Osteoblast (primary cell): Measurements from ENCODE around the gene COL19A1. TPM values are rescaled to one million over a fixed set of nuclear protein-coding genes. Genes with fewer than 3 reads are reported as not detected.

ENCODE experiments used
- DNase-seq: peaks from one replicate; pipeline ENCODE4 v3.0.0; 2011; ENCODE audit warnings: low spot score, mixed read lengths; ENCODE audit not compliant: insufficient read length; ENCODE audit errors: missing footprints
- H2AFZ ChIP-seq: 2 replicates; pipeline ENCODE4 v1.6.0; 2011; ENCODE audit warnings: mild to moderate bottlenecking, low read length
- H3K27ac ChIP-seq: 2 replicates; pipeline ENCODE4 v1.5.1; 2011; ENCODE audit warnings: mild to moderate bottlenecking, low read depth, low read length, moderate library complexity
- H3K27me3 ChIP-seq: 2 replicates; pipeline ENCODE4 v1.6.0; 2012; ENCODE audit warnings: mild to moderate bottlenecking, control low read depth, inconsistent platforms, low read length, moderate library complexity; ENCODE audit not compliant: insufficient read depth
- H3K36me3 ChIP-seq: 2 replicates; pipeline ENCODE4 v1.5.1; 2011; ENCODE audit warnings: mild to moderate bottlenecking, low read length, control low read depth, moderate library complexity; ENCODE audit not compliant: insufficient read depth
- H3K4me1 ChIP-seq: 2 replicates; pipeline ENCODE4 v1.5.1; 2011; ENCODE audit warnings: mild to moderate bottlenecking, low read length, control low read depth, moderate library complexity; ENCODE audit not compliant: insufficient read depth
- H3K4me2 ChIP-seq: 2 replicates; pipeline ENCODE4 v1.6.0; 2011; ENCODE audit warnings: mild to moderate bottlenecking, low read length; ENCODE audit not compliant: insufficient read depth
- H3K4me3 ChIP-seq: fragments of 200-600 bp; sonication (generic); 3 replicates; pipeline ENCODE4 v1.5.1; 2012; ENCODE audit warnings: mild to moderate bottlenecking, low read length, inconsistent platforms; ENCODE audit not compliant: insufficient read depth
- H3K79me2 ChIP-seq: 2 replicates; pipeline ENCODE4 v1.6.0; 2012; ENCODE audit warnings: mild to moderate bottlenecking, low read length, control low read depth, inconsistent platforms; ENCODE audit not compliant: insufficient read depth
- H3K9me3 ChIP-seq: 2 replicates; pipeline ENCODE4 v1.5.1; 2011; ENCODE audit warnings: low read depth, low read length, control low read depth
- H4K20me1 ChIP-seq: 2 replicates; pipeline ENCODE4 v1.6.0; 2012; ENCODE audit warnings: mild to moderate bottlenecking, low read length, control low read depth; ENCODE audit not compliant: insufficient read depth
- CTCF ChIP-seq: IDR thresholded peaks from 2 replicates; pipeline ENCODE4 v1.5.1; 2011; ENCODE audit warnings: mild to moderate bottlenecking, low read depth, low read length, moderate library complexity; ENCODE audit errors: extremely low read depth
- small RNA-seq: library from RNA; depleted of rRNA; stranded (forward); fragments of <200 nt; gene quantifications from one replicate; pipeline ENCODE3, GENCODE V24; 2012
- total RNA-seq: library from RNA; depleted of rRNA; stranded (reverse); fragments of >200 nt; gene quantifications from 2 replicates; pipeline ENCODE4 v1.2.3, GENCODE V29; 2012

The COL19A1 gene
- total RNA-seq, 1 donor, result under 0.01 TPM

- DNase-seq, result no peak
- Histone ChIP-seq H3K27ac (no peak overlapping the region), H3K4me1 (no peaks in the 10 kb centered on the region), H3K9me3 (no peaks in the 10 kb centered on the region), H3K4me2 (no peak overlapping the region), H3K79me2 (no peaks in the 10 kb centered on the region), H3K36me3 (no peaks in the 10 kb centered on the region), H4K20me1 (no peaks in the 10 kb centered on the region), H2AFZ (no peak overlapping the region), H3K27me3 (no peaks in the 10 kb centered on the region), H3K4me3 (no peak overlapping the region)
- TF ChIP-seq CTCF, result no peak
Observed at GRCh38 chr6:70253923-70254322, 387.6 kb downstream of the COL19A1 start.

GRCh38 chr6:70254784-70255183, 388.4 kb downstream of the COL19A1 start:
- Histone ChIP-seq H3K4me3 (no peak overlapping the region), H2AFZ (no peak overlapping the region), H3K79me2 (no peaks in the 10 kb centered on the region), H3K36me3 (no peaks in the 10 kb centered on the region), H3K9me3 (no peaks in the 10 kb centered on the region), H3K4me1 (no peaks in the 10 kb centered on the region), H3K27ac (no peak overlapping the region), H3K4me2 (no peak overlapping the region), H3K27me3 (no peaks in the 10 kb centered on the region), H4K20me1 (no peaks in the 10 kb centered on the region)
- no peak for DNase-seq
- TF ChIP-seq CTCF, result no peak

- Histone ChIP-seq H3K4me3 (no peak overlapping the region), H2AFZ (no peak overlapping the region), H3K4me1 (no peaks in the 10 kb centered on the region), H3K4me2 (no peak overlapping the region), H4K20me1 (no peaks in the 10 kb centered on the region), H3K27me3 (no peaks in the 10 kb centered on the region), H3K36me3 (no peaks in the 10 kb centered on the region), H3K27ac (no peak overlapping the region), H3K9me3 (no peaks in the 10 kb centered on the region), H3K79me2 (no peaks in the 10 kb centered on the region)
- no peak for TF ChIP-seq CTCF
- DNase-seq, result no peak
Observed at GRCh38 chr6:70257768-70258273, 391.5 kb downstream of the COL19A1 start.

GRCh38 chr6:70258483-70258882, 392.1 kb downstream of the COL19A1 start:
- Histone ChIP-seq H4K20me1 (no peaks in the 10 kb centered on the region), H3K79me2 (no peaks in the 10 kb centered on the region), H3K27me3 (no peaks in the 10 kb centered on the region), H3K36me3 (no peaks in the 10 kb centered on the region), H3K27ac (no peak overlapping the region), H3K4me1 (no peaks in the 10 kb centered on the region), H2AFZ (no peak overlapping the region), H3K9me3 (no peaks in the 10 kb centered on the region), H3K4me2 (no peak overlapping the region), H3K4me3 (no peak overlapping the region)
- TF ChIP-seq CTCF, result no peak
- no peak for DNase-seq

Small RNA genes lying within 50 kb of the gene (small RNA-seq; reads per million reads assigned to genes)
- gene RPL37P15, result not detected

Other genes with a start within 250 kb of the COL19A1 start
- gene LMBRD1, start 69.5 kb upstream of the COL19A1 start, total RNA-seq, result 36.2 and 36.8 TPM in 2 replicates